ENCODE results near the gene DEFB132. TPM values are rescaled to one million over a fixed set of nuclear protein-coding genes. Genes with fewer than 3 reads are reported as not detected.

The DEFB132 gene
- total and polyA plus RNA-seq, 2 of the 13 experiments (the other 11 are each of a cell fraction or from before 2014, with no cell fraction given) = not detected

GRCh38 chr20:266596-267562, 9.4 kb downstream of the DEFB132 start (continued):
- TF ChIP-seq ZXDC (CRISPR knock-in tag; IDR thresholded peaks at IDR 0.05) = peak; percentile 92
- peak; percentile 61 for TF ChIP-seq JARID2 (CRISPR knock-in tag; IDR thresholded peaks at IDR 0.05; ENCODE audit: insufficient replicate concordance)
- TF ChIP-seq TOE1 (CRISPR knock-in tag; IDR thresholded peaks at IDR 0.05) = no peak; the same call in 1 of the 2 replicates
- TF ChIP-seq KLF15 (CRISPR knock-in tag; IDR thresholded peaks at IDR 0.05; ENCODE audit: borderline replicate concordance) = no peak
- no peak for TF ChIP-seq ZNF17 (CRISPR knock-in tag; IDR thresholded peaks at IDR 0.05)
- no peak for TF ChIP-seq IKZF1 (IDR thresholded peaks at IDR 0.05)
- peak; percentile 96 for TF ChIP-seq REL (CRISPR knock-in tag; conservative IDR thresholded peaks at IDR 0.05)
- TF ChIP-seq RORA (CRISPR knock-in tag; IDR thresholded peaks at IDR 0.05) = no peak
- peak; percentile 80; the same call in 1 of the 2 replicates for TF ChIP-seq ZNF784 (CRISPR knock-in tag; IDR thresholded peaks at IDR 0.05; ENCODE audit: borderline replicate concordance)
- TF ChIP-seq IRF2 (CRISPR knock-in tag; IDR thresholded peaks at IDR 0.05) = peak; percentile 87; the same call in 1 of the 2 replicates
- peak; percentile 97 for TF ChIP-seq SMAD9 (CRISPR knock-in tag; IDR thresholded peaks at IDR 0.05)
- peak; percentile 72 for TF ChIP-seq ASH2L (IDR thresholded peaks at IDR 0.05; ENCODE audit: insufficient read length, low read depth, low read length)
- peak; percentile 97 for TF ChIP-seq ZBTB4 (CRISPR knock-in tag; IDR thresholded peaks at IDR 0.05; ENCODE audit: borderline replicate concordance)
- TF ChIP-seq ZNF841 (CRISPR knock-in tag; IDR thresholded peaks at IDR 0.05; ENCODE audit: borderline replicate concordance) = peak; percentile 81; the same call in 1 of the 2 replicates
- TF ChIP-seq MXD3 (CRISPR knock-in tag; IDR thresholded peaks at IDR 0.05) = peak; percentile 97
- TF ChIP-seq HNRNPH1 (optimal IDR thresholded peaks at IDR 0.05; ENCODE audit: low read depth, low read length) = no peak
- peak; percentile 90 for TF ChIP-seq CBX2 (IDR thresholded peaks at IDR 0.05; ENCODE audit: low read depth, low read length)
- TF ChIP-seq CBX2 (CRISPR knock-in tag; IDR thresholded peaks at IDR 0.05; ENCODE audit: low read depth) = peak; percentile 93
- TF ChIP-seq TBX2 (CRISPR knock-in tag; IDR thresholded peaks at IDR 0.05; ENCODE audit: borderline replicate concordance) = peak; percentile 93
- TF ChIP-seq KDM5B (CRISPR knock-in tag; IDR thresholded peaks at IDR 0.05; ENCODE audit: borderline replicate concordance) = peak; percentile 96
- peak; percentile 93; the same call in 1 of the 2 replicates for TF ChIP-seq RFXAP (CRISPR knock-in tag; IDR thresholded peaks at IDR 0.05; ENCODE audit: borderline replicate concordance)

Data from HepG2 (cell line).